WTC11 (cell line): Measurements from ENCODE around the gene POPDC3. TPM values are rescaled to one million over a fixed set of nuclear protein-coding genes. Genes with fewer than 3 reads are reported as not detected.

Experiments used
- ATAC-seq: fragments of 200-7000 bp; cut with Tn5 transposase; 2 replicates; pipeline ENCODE4 v1.10.0; 2021; ENCODE audit warnings: mild to moderate bottlenecking, moderate library complexity
- CTCF ChIA-PET: fragments of 300-600 bp; sonication (Branson Sonifier 250); formaldehyde crosslinking; loops from one replicate; lab custom pipeline; 2021; ENCODE audit warnings: antibody characterized with exemption; lab: Charles Lee
- POLR2A ChIA-PET: fragments of 350-600 bp; sonication (Branson Sonifier 250); formaldehyde crosslinking; loops from one replicate; lab custom pipeline; 2021; ENCODE audit warnings: antibody characterized with exemption; lab: Charles Lee
- DNase-seq: peaks from one replicate; pipeline ENCODE4 v3.0.0; 2021; ENCODE audit warnings: low spot score
- H3K27ac Mint-ChIP-seq: 2 replicates; pipeline ENCODE4 v1.8.0; 2021; ENCODE audit warnings: mixed read lengths
- H3K27me3 Mint-ChIP-seq: 2 replicates; pipeline ENCODE4 v1.8.0; 2021; ENCODE audit warnings: low read depth, mild to moderate bottlenecking, moderate library complexity, mixed read lengths
- H3K36me3 Mint-ChIP-seq: 2 replicates; pipeline ENCODE4 v1.8.0; 2021; ENCODE audit warnings: mixed read lengths
- H3K4me1 Mint-ChIP-seq: 2 replicates; pipeline ENCODE4 v1.8.0; 2022; ENCODE audit warnings: mixed read lengths
- H3K4me3 Mint-ChIP-seq: 2 replicates; pipeline ENCODE4 v1.8.0; 2021; ENCODE audit warnings: mild to moderate bottlenecking, moderate library complexity, mixed read lengths
- H3K9me3 Mint-ChIP-seq: 2 replicates; pipeline ENCODE4 v1.8.0; 2021; ENCODE audit warnings: mixed read lengths
- ATF2 ChIP-seq: sonication (generic); formaldehyde crosslinking; IDR thresholded peaks from 2 replicates; pipeline ENCODE4 v1.8.1; 2022; ENCODE audit warnings: low read depth, missing genetic modification reagents, borderline replicate concordance
- CDX4 ChIP-seq: fragments of 250-450 bp; sonication (Bioruptor Pico); IDR thresholded peaks from 2 replicates; pipeline ENCODE4 v1.9.0; 2021; ENCODE audit warnings: moderate library complexity, mild to moderate bottlenecking, inconsistent platforms, borderline replicate concordance
- CTCF ChIP-seq: fragments of 200-600 bp; IDR thresholded peaks from 2 replicates; pipeline ENCODE4 v1.8.0; 2022; ENCODE audit warnings: antibody characterized with exemption
- E2F1 ChIP-seq: sonication (generic); formaldehyde crosslinking; IDR thresholded peaks from 2 replicates; pipeline ENCODE4 v1.8.0; 2022; ENCODE audit warnings: mild to moderate bottlenecking, missing genetic modification reagents
- ERG ChIP-seq: fragments of 250-450 bp; sonication (Bioruptor Pico); IDR thresholded peaks from 2 replicates; pipeline ENCODE4 v1.8.0; 2021; ENCODE audit warnings: mild to moderate bottlenecking
- ESRRA ChIP-seq: sonication (generic); formaldehyde crosslinking; IDR thresholded peaks from 2 replicates; pipeline ENCODE4 v1.8.1; 2022; ENCODE audit warnings: mild to moderate bottlenecking, missing genetic modification reagents, borderline replicate concordance
- ETV6 ChIP-seq: sonication (generic); formaldehyde crosslinking; IDR thresholded peaks from 2 replicates; pipeline ENCODE4 v1.8.1; 2022; ENCODE audit warnings: mild to moderate bottlenecking, missing genetic modification reagents
- FOXP4 ChIP-seq: sonication (generic); formaldehyde crosslinking; IDR thresholded peaks from 2 replicates; pipeline ENCODE4 v1.8.0; 2022; ENCODE audit warnings: mild to moderate bottlenecking, missing genetic modification reagents
- GTF2I ChIP-seq: fragments of 250-450 bp; sonication (Bioruptor Pico); conservative IDR thresholded peaks from 2 replicates; pipeline ENCODE4 v1.4.0; 2021; ENCODE audit warnings: mild to moderate bottlenecking
- MAX ChIP-seq: sonication (generic); formaldehyde crosslinking; IDR thresholded peaks from 2 replicates; pipeline ENCODE4 v1.8.0; 2022; ENCODE audit warnings: mild to moderate bottlenecking, missing genetic modification reagents
- NFYB ChIP-seq: sonication (generic); formaldehyde crosslinking; conservative IDR thresholded peaks from 2 replicates; pipeline ENCODE4 v1.8.0; 2022; ENCODE audit warnings: low read depth, missing genetic modification reagents
- SMAD3 ChIP-seq: sonication (generic); formaldehyde crosslinking; IDR thresholded peaks from 2 replicates; pipeline ENCODE4 v1.8.0; 2022; ENCODE audit warnings: missing genetic modification reagents, mild to moderate bottlenecking, borderline replicate concordance
- SP1 ChIP-seq: sonication (generic); formaldehyde crosslinking; conservative IDR thresholded peaks from 2 replicates; pipeline ENCODE4 v1.8.1; 2022; ENCODE audit warnings: missing genetic modification reagents
- ZMAT4 ChIP-seq: fragments of 250-450 bp; sonication (Bioruptor Pico); IDR thresholded peaks from 2 replicates; pipeline ENCODE4 v1.9.0; 2021; ENCODE audit warnings: mild to moderate bottlenecking
- ZNF138 ChIP-seq: sonication (generic); formaldehyde crosslinking; conservative IDR thresholded peaks from 2 replicates; pipeline ENCODE4 v1.8.1; 2022; ENCODE audit warnings: mild to moderate bottlenecking, moderate library complexity, missing genetic modification reagents
- ZNF219 ChIP-seq: sonication (generic); formaldehyde crosslinking; IDR thresholded peaks from 2 replicates; pipeline ENCODE4 v1.8.0; 2023; ENCODE audit warnings: missing genetic modification reagents, mild to moderate bottlenecking, borderline replicate concordance
- ZNF232 ChIP-seq: sonication (generic); formaldehyde crosslinking; IDR thresholded peaks from 2 replicates; pipeline ENCODE4 v1.8.0; 2022; ENCODE audit warnings: mild to moderate bottlenecking, missing genetic modification reagents
- ZNF423 ChIP-seq: fragments of 250-450 bp; sonication (Bioruptor Pico); IDR thresholded peaks from 2 replicates; pipeline ENCODE4 v2.1.2; 2022; ENCODE audit warnings: mild to moderate bottlenecking, moderate library complexity
- ZNF512 ChIP-seq: sonication (generic); formaldehyde crosslinking; IDR thresholded peaks from 2 replicates; pipeline ENCODE4 v1.8.1; 2022; ENCODE audit warnings: missing genetic modification reagents, borderline replicate concordance
- ZNF671 ChIP-seq: fragments of 250-450 bp; sonication (Bioruptor Pico); IDR thresholded peaks from 2 replicates; pipeline ENCODE4 v1.8.0; 2021; ENCODE audit warnings: mild to moderate bottlenecking
- total RNA-seq: library from RNA; stranded (reverse); gene quantifications from 3 replicates; pipeline ENCODE4 v1.2.3, GENCODE V29; 2021

POPDC3 gene
- total RNA-seq, 1 experiment from 2014 or later = 2.7 TPM

- H3K4me1 Mint-ChIP-seq = peaks cover 44% of the 10 kb centered on the region
- ChIA-PET CTCF (no interaction called here), POLR2A (no interaction called here)
- no peaks in the 10 kb centered on the region for H3K9me3 Mint-ChIP-seq
- DNase-seq = no peak
- no peaks in the 10 kb centered on the region for H3K36me3 Mint-ChIP-seq
- peaks cover 33% of the 10 kb centered on the region for H3K27me3 Mint-ChIP-seq
- ATAC-seq = no peak
- H3K27ac Mint-ChIP-seq = no peak overlapping the region
- no peak overlapping the region for H3K4me3 Mint-ChIP-seq
- no peak for TF ChIP-seq ZNF671 (CRISPR knock-in tag)
Measured at GRCh38 chr6:105181981-105182515, 2.2 kb upstream of the POPDC3 start.

GRCh38 chr6:105178636-105179035 is 1.2 kb downstream of the POPDC3 start:
- H3K4me3 Mint-ChIP-seq = peak overlapping the region; percentile 70
- no peak for TF ChIP-seq ESRRA (CRISPR knock-in tag)
- TF ChIP-seq ERG = no peak
- TF ChIP-seq FOXP4 (CRISPR knock-in tag) = no peak
- no peak for TF ChIP-seq ZMAT4 (CRISPR knock-in tag)
- no peak for TF ChIP-seq ZNF512
- TF ChIP-seq SP1 (CRISPR knock-in tag) = no peak
- no peak for TF ChIP-seq CDX4 (CRISPR knock-in tag)
- no peak for TF ChIP-seq ZNF423 (CRISPR knock-in tag)
- peaks cover 33% of the 10 kb centered on the region for H3K27me3 Mint-ChIP-seq
- H3K27ac Mint-ChIP-seq = no peak overlapping the region
- H3K36me3 Mint-ChIP-seq = no peaks in the 10 kb centered on the region
- ChIA-PET POLR2A (no interaction called here), CTCF (no interaction called here)
- H3K9me3 Mint-ChIP-seq = no peaks in the 10 kb centered on the region
- H3K4me1 Mint-ChIP-seq = peaks cover 31% of the 10 kb centered on the region
- ATAC-seq (no peak), DNase-seq (no peak)

- CTCF ChIA-PET = no interaction called here
- TF ChIP-seq E2F1 (CRISPR knock-in tag) (no peak), GTF2I (no peak), ZNF219 (no peak), ATF2 (CRISPR knock-in tag) (no peak), SMAD3 (CRISPR knock-in tag) (no peak), MAX (no peak), NFYB (no peak), ZNF138 (CRISPR knock-in tag) (no peak), CTCF (no peak), ETV6 (no peak), ZNF232 (CRISPR knock-in tag) (no peak), ERG (no peak)
Measured at GRCh38 chr6:105178110-105178509, 1.7 kb downstream of the POPDC3 start.

More at GRCh38 chr6:105178110-105178509, 1.7 kb downstream of the POPDC3 start:
- POLR2A ChIA-PET = no interaction called here
- H3K27me3 Mint-ChIP-seq = peaks cover 33% of the 10 kb centered on the region
- peaks cover 26% of the 10 kb centered on the region for H3K4me1 Mint-ChIP-seq
- DNase-seq (no peak), ATAC-seq (no peak)
- H3K27ac Mint-ChIP-seq = no peak overlapping the region
- H3K36me3 Mint-ChIP-seq = no peaks in the 10 kb centered on the region
- no peaks in the 10 kb centered on the region for H3K9me3 Mint-ChIP-seq
- H3K4me3 Mint-ChIP-seq = peak overlapping the region; percentile 29; the same call in 1 of the 2 replicates
